Erythroblast (primary cell): ENCODE data around the gene MTNR1A.

ENCODE experiments used
- GATA1 ChIP-seq: IDR thresholded peaks from 2 replicates; pipeline ENCODE4 v1.6.1; 2011; ENCODE audit warnings: low read depth, mild to moderate bottlenecking, control low read depth, low read length, moderate library complexity
- POLR2A ChIP-seq: IDR thresholded peaks from 2 replicates; pipeline ENCODE4 v1.6.1; 2011; ENCODE audit warnings: mild to moderate bottlenecking, low read length

DNA sequence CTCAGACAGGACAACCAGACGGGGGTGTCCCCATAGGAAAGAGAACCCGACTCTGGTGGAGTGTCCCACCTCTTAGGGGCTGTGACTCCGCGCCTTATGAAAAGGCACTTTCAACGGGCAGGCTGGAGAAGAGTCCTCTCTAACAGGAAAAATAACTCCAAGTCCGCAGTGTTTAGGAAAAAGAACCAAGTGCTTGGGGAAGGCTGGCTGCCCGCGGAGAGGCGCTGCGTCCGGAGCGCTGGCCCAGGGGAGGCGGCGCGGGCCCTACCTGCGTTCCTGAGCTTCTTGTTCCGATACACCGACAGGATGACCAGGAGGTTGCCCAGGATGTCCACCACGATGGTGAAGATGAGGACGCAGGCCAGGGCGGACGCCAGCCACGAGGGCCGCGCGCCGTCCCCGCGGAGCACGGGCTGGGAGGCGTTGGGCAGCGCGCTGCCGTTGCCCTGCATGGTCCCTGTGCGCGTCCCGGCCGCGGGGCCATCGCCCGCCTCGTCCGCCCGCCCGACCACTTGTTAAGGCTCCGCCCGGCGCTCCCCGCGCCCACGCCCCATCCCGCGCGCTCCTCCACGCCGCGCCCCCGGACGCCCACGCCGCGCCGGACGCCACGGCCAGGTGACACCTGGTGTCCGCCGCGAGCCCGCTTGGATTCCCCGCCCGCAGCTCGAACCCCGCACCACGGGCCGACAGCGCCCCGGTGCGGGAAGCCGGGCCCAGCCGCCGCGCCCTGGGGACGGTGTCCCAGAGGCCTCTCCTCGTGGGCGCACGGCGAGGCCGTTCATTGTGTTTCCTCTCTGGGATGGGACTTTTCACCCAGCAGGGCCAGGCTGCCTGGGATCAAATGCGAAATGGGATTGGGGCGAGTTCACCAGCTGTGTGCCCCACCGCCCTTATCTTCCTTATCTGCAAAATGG lies at the start of gene MTNR1A:
- TF ChIP-seq POLR2A: no peak
- no peak for TF ChIP-seq GATA1
